Measurements from ENCODE around the gene VPS26C. TPM values are rescaled to one million over a fixed set of nuclear protein-coding genes. Genes with fewer than 3 reads are reported as not detected.
"Not testable (repeated sequence)": the region's sequence is repeated elsewhere in the genome, so short reads cannot be mapped to it uniquely, and the experiment has no call there.

The VPS26C gene
- total RNA-seq, result 64.1 and 80.8 TPM in 2 replicates

- peak within 1 kb of the TSS; percentile 86 for H3K4me3 ChIP-seq (ENCODE audit: low read depth, low read length)
- DNase-seq (ENCODE audit: low read depth), result peak; percentile 97
Observed at GRCh38 chr21:37267269-37268185, at the start of gene VPS26C. TSS of gene VPS26C (minus strand) at chr21:37267334. CDS start at chr21:37267294, 40 bp downstream.

GRCh38 chr21:37316072-37316471 lies 48.9 kb upstream of the VPS26C start:
- H3K27me3 ChIP-seq (ENCODE audit: control insufficient read depth, insufficient read depth, low read length); H3K36me3 ChIP-seq (ENCODE audit: control insufficient read depth, insufficient read depth, low read length); H3K4me3 ChIP-seq (ENCODE audit: low read depth, low read length); DNase-seq (ENCODE audit: low read depth): not testable (repeated sequence)

More at GRCh38 chr21:37267269-37268185, at the start of gene VPS26C:
- no peaks in the 10 kb centered on the region for H3K27me3 ChIP-seq (ENCODE audit: control insufficient read depth, insufficient read depth, low read length)
- no peak for TF ChIP-seq CTCF (IDR thresholded peaks at IDR 0.05; ENCODE audit: insufficient read depth, low read length, poor library complexity, severe bottlenecking)
- H3K36me3 ChIP-seq (ENCODE audit: control insufficient read depth, insufficient read depth, low read length), result no peaks in the 10 kb centered on the region

- H3K36me3 ChIP-seq (ENCODE audit: control insufficient read depth, insufficient read depth, low read length), result no peaks in the 10 kb centered on the region
- H3K27me3 ChIP-seq (ENCODE audit: control insufficient read depth, insufficient read depth, low read length), result peaks cover 5% of the 10 kb centered on the region
- TF ChIP-seq CTCF (IDR thresholded peaks at IDR 0.05; ENCODE audit: insufficient read depth, low read length, poor library complexity, severe bottlenecking), result no peak
- DNase-seq (ENCODE audit: low read depth), result no peak
- H3K4me3 ChIP-seq (ENCODE audit: low read depth, low read length), result no peak overlapping the region
Observed at GRCh38 chr21:37300114-37300751, 33.1 kb upstream of the VPS26C start.

GRCh38 chr21:37297364-37297763 lies 30.2 kb upstream of the VPS26C start:
- Histone ChIP-seq H3K36me3 (ENCODE audit: control insufficient read depth, insufficient read depth, low read length) (no peaks in the 10 kb centered on the region), H3K27me3 (ENCODE audit: control insufficient read depth, insufficient read depth, low read length) (peaks cover 5% of the 10 kb centered on the region), H3K4me3 (ENCODE audit: low read depth, low read length) (no peak overlapping the region)
- TF ChIP-seq CTCF (IDR thresholded peaks at IDR 0.05; ENCODE audit: insufficient read depth, low read length, poor library complexity, severe bottlenecking), result no peak
- DNase-seq (ENCODE audit: low read depth), result no peak

GRCh38 chr21:37294679-37295078 lies 27.5 kb upstream of the VPS26C start:
- no peak overlapping the region for H3K4me3 ChIP-seq (ENCODE audit: low read depth, low read length)
- H3K27me3 ChIP-seq (ENCODE audit: control insufficient read depth, insufficient read depth, low read length), result peaks cover 5% of the 10 kb centered on the region
- no peak for DNase-seq (ENCODE audit: low read depth)
- no peaks in the 10 kb centered on the region for H3K36me3 ChIP-seq (ENCODE audit: control insufficient read depth, insufficient read depth, low read length)
- TF ChIP-seq CTCF (IDR thresholded peaks at IDR 0.05; ENCODE audit: insufficient read depth, low read length, poor library complexity, severe bottlenecking), result no peak

GRCh38 chr21:37292941-37293340 lies 25.8 kb upstream of the VPS26C start:
- TF ChIP-seq CTCF (IDR thresholded peaks at IDR 0.05; ENCODE audit: insufficient read depth, low read length, poor library complexity, severe bottlenecking), result no peak
- no peak overlapping the region for H3K4me3 ChIP-seq (ENCODE audit: low read depth, low read length)
- no peak for DNase-seq (ENCODE audit: low read depth)
- H3K36me3 ChIP-seq (ENCODE audit: control insufficient read depth, insufficient read depth, low read length), result no peaks in the 10 kb centered on the region
- H3K27me3 ChIP-seq (ENCODE audit: control insufficient read depth, insufficient read depth, low read length), result peaks cover 1% of the 10 kb centered on the region

Data from kidney epithelial cell (primary cell).